GM19025 (cell line): ENCODE results near the gene AQP5.

Experiments
- ATAC-seq: cut with Tn5 transposase; IDR thresholded peaks from one replicate; pipeline ENCODE4 v1.9.1; 2021; ENCODE audit warnings: mild to moderate bottlenecking, low read depth, moderate library complexity; ENCODE audit not compliant: unreplicated experiment

AQP5 gene

DNA sequence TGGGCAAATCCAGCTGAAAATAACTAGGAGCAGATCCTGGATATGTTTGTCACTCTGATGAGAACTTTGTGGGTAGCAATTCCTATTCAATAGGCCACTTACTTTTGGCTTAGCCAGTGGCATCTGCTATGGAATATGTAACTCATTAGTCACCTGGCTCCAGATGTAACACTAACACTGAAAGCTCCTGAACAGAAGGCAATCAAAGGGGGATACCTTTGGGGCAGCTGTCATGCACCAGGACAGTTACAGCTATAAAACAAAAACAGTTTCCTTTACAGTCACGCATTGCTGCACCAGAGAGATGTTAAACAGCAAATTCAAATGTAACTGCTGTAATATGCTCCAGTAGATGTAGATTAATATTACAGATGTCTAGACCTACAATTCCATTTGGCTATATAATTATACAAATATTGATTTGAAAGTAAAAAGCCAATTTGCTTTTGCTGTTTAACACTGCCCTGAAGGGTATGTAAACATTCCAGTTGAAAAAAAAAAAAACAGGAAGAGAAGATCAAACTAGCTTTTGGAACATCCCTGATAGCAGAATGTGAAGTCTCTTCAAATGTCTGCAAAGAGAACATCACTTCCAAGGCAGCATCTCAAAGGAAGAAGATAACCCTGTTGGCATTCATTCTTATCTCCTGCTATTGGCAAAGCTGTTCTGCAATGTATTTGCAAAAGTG, 45.2 kb downstream of the AQP5 start:
- ATAC-seq, result no peak

DNA sequence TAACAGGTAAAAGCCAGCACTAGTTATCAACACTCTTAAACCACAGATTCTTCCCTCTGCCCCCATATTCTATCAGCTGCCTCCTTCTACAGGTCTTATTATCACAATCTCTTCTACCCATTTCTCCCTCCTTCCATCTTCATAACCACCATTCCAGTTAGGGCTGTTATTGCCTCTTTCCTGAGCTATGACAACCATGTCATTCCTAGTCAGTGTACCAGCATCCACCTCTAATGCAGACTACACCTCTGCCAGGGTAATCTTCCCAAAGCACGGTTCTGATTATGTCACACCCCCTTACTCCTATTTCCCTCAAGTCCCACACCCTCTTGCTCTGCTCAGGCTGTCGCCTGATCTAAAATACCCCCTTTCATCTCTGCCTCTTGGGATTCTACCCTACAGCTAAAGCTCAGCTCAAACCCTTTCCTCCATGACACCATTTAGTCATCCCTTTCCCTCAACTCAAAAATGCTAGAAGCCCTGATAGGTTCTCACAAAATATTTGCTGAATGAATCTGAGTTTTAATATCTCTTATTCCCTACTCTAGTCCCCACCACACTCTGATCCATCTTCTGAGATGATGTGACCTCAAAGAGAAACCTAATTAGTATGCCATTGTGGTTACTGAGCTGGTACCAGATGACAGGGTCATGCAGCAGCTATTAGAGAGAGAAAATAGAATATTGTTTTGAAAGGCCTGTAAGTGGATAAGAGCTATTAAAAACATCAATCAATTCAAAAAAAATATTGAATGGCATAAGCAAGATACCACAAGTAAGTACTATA, 51.9 kb downstream of the AQP5 start:
- ATAC-seq, result no peak

DNA sequence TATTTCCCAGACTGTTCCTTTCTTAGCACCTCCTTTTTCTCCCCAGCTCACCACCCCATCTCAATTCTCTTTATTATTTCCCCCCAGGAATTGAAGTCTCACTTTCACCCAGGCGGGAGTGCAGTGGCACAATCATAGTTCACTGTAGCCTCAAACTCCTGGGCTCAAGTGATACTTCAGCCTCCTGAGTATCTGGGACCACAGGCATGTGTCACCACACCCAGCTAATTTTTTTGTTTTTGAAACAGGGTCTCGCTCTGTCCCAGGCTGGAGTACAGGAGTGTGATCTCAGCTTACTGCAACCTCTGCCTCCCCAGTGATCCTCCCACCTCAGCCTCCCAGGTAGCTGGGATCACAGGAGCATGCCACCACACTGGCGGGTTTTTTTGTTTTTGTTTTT, 52.7 kb downstream of the AQP5 start:
- no peak for ATAC-seq
